HL-60 (cell line): Measurements from ENCODE around the gene ATP11A.

Source experiments
- POLR2AphosphoS5 ChIP-seq: IDR thresholded peaks from 2 replicates; pipeline ENCODE4 v1.6.1; 2012; ENCODE audit warnings: low read depth
- REST ChIP-seq: IDR thresholded peaks from 2 replicates; pipeline ENCODE4 v1.6.1; 2012; ENCODE audit warnings: low read depth; ENCODE audit not compliant: insufficient replicate concordance
- TF ChIP-seq, protein P1 (sequence below): IDR thresholded peaks from one replicate; pipeline ENCODE4 v1.5.1; 2011; ENCODE audit warnings: low read length, control low read depth, inconsistent platforms; ENCODE audit not compliant: insufficient read depth

DNA sequence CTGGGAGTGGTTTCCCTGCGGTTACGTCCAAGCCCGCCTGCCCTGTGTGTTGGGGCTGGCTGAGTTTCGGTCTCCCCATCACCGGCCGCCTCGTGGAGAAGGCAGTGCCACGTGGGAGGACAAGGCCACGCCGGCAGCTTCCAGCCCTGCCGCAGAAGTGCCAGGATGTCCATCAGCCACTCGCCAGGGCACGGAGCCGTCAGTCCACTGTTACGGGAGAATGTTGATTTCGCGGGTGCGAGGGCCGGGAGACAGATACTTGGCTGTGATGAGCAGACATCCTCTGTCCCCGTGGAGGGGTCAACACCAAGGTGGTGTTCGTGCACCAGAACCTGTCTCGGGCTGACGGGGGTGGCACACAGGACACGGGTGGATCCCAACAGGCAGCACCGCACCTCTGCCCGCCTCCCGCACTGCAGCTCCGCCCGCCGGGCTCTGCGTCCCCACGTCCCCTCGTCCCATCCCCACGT lies 192.8 kb downstream of the ATP11A start:
- TF ChIP-seq, protein P1, sequence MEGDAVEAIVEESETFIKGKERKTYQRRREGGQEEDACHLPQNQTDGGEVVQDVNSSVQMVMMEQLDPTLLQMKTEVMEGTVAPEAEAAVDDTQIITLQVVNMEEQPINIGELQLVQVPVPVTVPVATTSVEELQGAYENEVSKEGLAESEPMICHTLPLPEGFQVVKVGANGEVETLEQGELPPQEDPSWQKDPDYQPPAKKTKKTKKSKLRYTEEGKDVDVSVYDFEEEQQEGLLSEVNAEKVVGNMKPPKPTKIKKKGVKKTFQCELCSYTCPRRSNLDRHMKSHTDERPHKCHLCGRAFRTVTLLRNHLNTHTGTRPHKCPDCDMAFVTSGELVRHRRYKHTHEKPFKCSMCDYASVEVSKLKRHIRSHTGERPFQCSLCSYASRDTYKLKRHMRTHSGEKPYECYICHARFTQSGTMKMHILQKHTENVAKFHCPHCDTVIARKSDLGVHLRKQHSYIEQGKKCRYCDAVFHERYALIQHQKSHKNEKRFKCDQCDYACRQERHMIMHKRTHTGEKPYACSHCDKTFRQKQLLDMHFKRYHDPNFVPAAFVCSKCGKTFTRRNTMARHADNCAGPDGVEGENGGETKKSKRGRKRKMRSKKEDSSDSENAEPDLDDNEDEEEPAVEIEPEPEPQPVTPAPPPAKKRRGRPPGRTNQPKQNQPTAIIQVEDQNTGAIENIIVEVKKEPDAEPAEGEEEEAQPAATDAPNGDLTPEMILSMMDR = no peak
- TF ChIP-seq REST (no peak), POLR2AphosphoS5 (no peak)
